ENCODE data around the gene SPTLC3.

The SPTLC3 gene

GRCh38 chr20:13099676-13100075 is 90.9 kb downstream of the SPTLC3 start:
- no peaks in the 10 kb centered on the region for H3K36me3 ChIP-seq

GRCh38 chr20:13101276-13101675 is 92.5 kb downstream of the SPTLC3 start:
- Histone ChIP-seq H3K4me3 (ENCODE audit: low read depth in 1 of 2, low read length in 1 of 2) (no peak overlapping the region), H3K27me3 (no peaks in the 10 kb centered on the region), H3K9me3 (no peaks in the 10 kb centered on the region), H3K27ac (no peak overlapping the region), H3K36me3 (no peaks in the 10 kb centered on the region), H3K4me1 (ENCODE audit: control insufficient read depth in 1 of 2, insufficient read depth in 1 of 2, low read depth in 1 of 2, low read length in 1 of 2) (no peaks in the 10 kb centered on the region)
- no peak for TF ChIP-seq CTCF (IDR thresholded peaks at IDR 0.05)

More at GRCh38 chr20:13099676-13100075, 90.9 kb downstream of the SPTLC3 start:
- Histone ChIP-seq H3K27ac (no peak overlapping the region), H3K4me1 (ENCODE audit: control insufficient read depth in 1 of 2, insufficient read depth in 1 of 2, low read depth in 1 of 2, low read length in 1 of 2) (no peaks in the 10 kb centered on the region), H3K4me3 (ENCODE audit: low read depth in 1 of 2, low read length in 1 of 2) (no peak overlapping the region), H3K9me3 (no peaks in the 10 kb centered on the region), H3K27me3 (no peaks in the 10 kb centered on the region)
- TF ChIP-seq CTCF (IDR thresholded peaks at IDR 0.05) = no peak

GRCh38 chr20:13101706-13102105 is 92.9 kb downstream of the SPTLC3 start:
- Histone ChIP-seq H3K27me3 (no peaks in the 10 kb centered on the region), H3K27ac (no peak overlapping the region), H3K9me3 (no peaks in the 10 kb centered on the region), H3K4me1 (ENCODE audit: control insufficient read depth in 1 of 2, insufficient read depth in 1 of 2, low read depth in 1 of 2, low read length in 1 of 2) (no peaks in the 10 kb centered on the region), H3K36me3 (no peaks in the 10 kb centered on the region), H3K4me3 (ENCODE audit: low read depth in 1 of 2, low read length in 1 of 2) (no peak overlapping the region)
- no peak for TF ChIP-seq CTCF (IDR thresholded peaks at IDR 0.05)

- Histone ChIP-seq H3K36me3 (no peaks in the 10 kb centered on the region), H3K27ac (no peak overlapping the region), H3K9me3 (no peaks in the 10 kb centered on the region), H3K4me1 (ENCODE audit: control insufficient read depth in 1 of 2, insufficient read depth in 1 of 2, low read depth in 1 of 2, low read length in 1 of 2) (no peaks in the 10 kb centered on the region), H3K27me3 (no peaks in the 10 kb centered on the region), H3K4me3 (ENCODE audit: low read depth in 1 of 2, low read length in 1 of 2) (no peak overlapping the region)
- no peak for TF ChIP-seq CTCF (IDR thresholded peaks at IDR 0.05)
Measured at GRCh38 chr20:13102237-13102636, 93.5 kb downstream of the SPTLC3 start.

GRCh38 chr20:13102694-13103093 is 93.9 kb downstream of the SPTLC3 start:
- no peak overlapping the region for H3K27ac ChIP-seq
- no peak overlapping the region for H3K4me3 ChIP-seq (ENCODE audit: low read depth in 1 of 2, low read length in 1 of 2)
- TF ChIP-seq CTCF (IDR thresholded peaks at IDR 0.05) = no peak
- no peaks in the 10 kb centered on the region for H3K4me1 ChIP-seq (ENCODE audit: control insufficient read depth in 1 of 2, insufficient read depth in 1 of 2, low read depth in 1 of 2, low read length in 1 of 2)
- no peaks in the 10 kb centered on the region for H3K36me3 ChIP-seq
- no peaks in the 10 kb centered on the region for H3K27me3 ChIP-seq
- no peaks in the 10 kb centered on the region for H3K9me3 ChIP-seq

GRCh38 chr20:13105039-13105438 is 96.3 kb downstream of the SPTLC3 start:
- H3K9me3 ChIP-seq = no peaks in the 10 kb centered on the region
- H3K36me3 ChIP-seq = no peaks in the 10 kb centered on the region
- H3K27ac ChIP-seq = no peak overlapping the region
- H3K4me1 ChIP-seq (ENCODE audit: control insufficient read depth in 1 of 2, insufficient read depth in 1 of 2, low read depth in 1 of 2, low read length in 1 of 2) = no peaks in the 10 kb centered on the region
- H3K4me3 ChIP-seq (ENCODE audit: low read depth in 1 of 2, low read length in 1 of 2) = no peak overlapping the region
- no peaks in the 10 kb centered on the region for H3K27me3 ChIP-seq
- TF ChIP-seq CTCF (IDR thresholded peaks at IDR 0.05) = no peak

Data from neutrophil (primary cell).